ENCODE measurements around the gene ZNF48. TPM values are rescaled to one million over a fixed set of nuclear protein-coding genes. Genes with fewer than 3 reads are reported as not detected.

ZNF48 gene
- total RNA-seq, 1 donor from 2014 or later = 13.4 TPM

DNA sequence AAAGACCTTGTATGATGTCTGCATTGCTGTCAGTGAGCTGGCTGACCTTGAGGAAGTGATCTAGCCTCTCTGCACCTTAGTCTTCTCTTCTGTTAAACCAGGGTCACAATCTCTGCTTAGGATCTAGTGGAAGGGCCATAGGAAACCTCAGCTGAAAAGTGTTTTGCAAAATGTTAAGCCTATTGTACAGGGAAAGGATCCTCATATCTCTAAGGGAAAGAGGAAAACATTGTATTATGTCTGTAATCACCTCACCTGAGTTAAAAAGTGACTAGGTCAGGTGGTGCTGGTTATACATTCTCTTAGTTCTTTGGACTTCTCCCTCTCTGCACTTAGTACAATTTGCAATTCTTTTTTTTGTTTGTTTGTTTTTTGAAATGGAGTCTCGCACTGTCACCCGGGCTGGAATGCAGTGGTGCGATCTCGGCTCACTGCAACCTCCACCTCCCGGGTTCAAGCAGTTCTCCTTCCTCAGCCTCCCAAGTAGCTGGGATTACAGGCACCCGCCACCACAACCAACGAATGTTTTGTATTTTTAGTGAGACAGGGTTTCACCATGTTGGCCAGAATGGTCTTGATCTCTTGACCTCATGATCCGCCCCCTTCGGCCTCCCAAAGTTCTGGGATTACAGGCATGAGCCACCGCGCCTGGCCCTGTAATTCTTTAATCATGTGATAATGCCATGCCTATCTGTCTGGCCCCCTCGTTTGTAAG lies 52.4 kb downstream of the ZNF48 start:
- intact Hi-C loops (cut with micrococcal nuclease) = loop anchor here (5.0 kb wide), 2 partner anchors 40 to 80 kb away; partner anchors contain the start of gene ZNF768
- H3K27ac Mint-ChIP-seq = no peak overlapping the region
- no peak overlapping the region for H3K4me3 Mint-ChIP-seq (ENCODE audit: low read depth)

DNA sequence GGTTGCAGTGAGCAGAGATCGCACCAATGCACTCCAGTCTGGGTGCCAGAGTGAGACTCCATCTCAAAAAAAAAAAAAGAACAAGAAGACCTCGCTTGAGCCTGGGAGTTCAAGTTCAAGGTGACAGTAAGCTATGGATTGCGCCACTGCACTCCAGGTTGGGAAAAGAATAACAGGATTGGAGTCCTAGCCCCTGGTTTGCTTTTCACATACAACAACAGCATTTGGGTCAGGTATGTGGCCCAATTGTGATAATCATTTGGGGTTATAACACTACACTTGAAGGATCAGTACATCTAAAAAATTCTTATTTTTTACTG lies 53.9 kb downstream of the ZNF48 start:
- intact Hi-C loops (cut with micrococcal nuclease) = loop anchor here (5.0 kb wide), 2 partner anchors 38 to 78 kb away; partner anchors contain the start of gene ZNF768
- no peak overlapping the region for H3K4me3 Mint-ChIP-seq (ENCODE audit: low read depth)
- peaks cover 53% of the 10 kb centered on the region for H3K4me1 Mint-ChIP-seq (ENCODE audit: low read depth)

More for the DNA sequence above, 52.4 kb downstream of the ZNF48 start:
- Mint-ChIP-seq H3K9me3 (no peaks in the 10 kb centered on the region), H3K4me1 (ENCODE audit: low read depth) (peaks cover 58% of the 10 kb centered on the region), H3K27me3 (ENCODE audit: low read depth) (no peaks in the 10 kb centered on the region), H3K36me3 (ENCODE audit: low read depth) (peaks cover 28% of the 10 kb centered on the region)
- no peak for DNase-seq (ENCODE audit: low spot score)

More for the DNA sequence above, 53.9 kb downstream of the ZNF48 start:
- H3K27ac Mint-ChIP-seq = no peak overlapping the region
- peaks cover 16% of the 10 kb centered on the region for H3K36me3 Mint-ChIP-seq (ENCODE audit: low read depth)
- H3K27me3 Mint-ChIP-seq (ENCODE audit: low read depth) = no peaks in the 10 kb centered on the region
- no peaks in the 10 kb centered on the region for H3K9me3 Mint-ChIP-seq
- DNase-seq (ENCODE audit: low spot score) = no peak

Other genes with a start within 250 kb of the ZNF48 start
- 843 and 845 TPM in 2 replicates for gene CORO1A, start 211.8 kb upstream of the ZNF48 start, total RNA-seq
- gene BOLA2B, start 201.8 kb upstream of the ZNF48 start, total RNA-seq = 225 and 245 TPM in 2 replicates
- gene SLX1A, start 201.5 kb upstream of the ZNF48 start, total RNA-seq = 58.4 and 65.3 TPM in 2 replicates
- gene SULT1A3, start 196.2 kb upstream of the ZNF48 start, total RNA-seq = 13.6 and 19.1 TPM in 2 replicates
- gene NPIPB13, start 146.9 kb upstream of the ZNF48 start, total RNA-seq = 14.9 and 16.8 TPM in 2 replicates
- gene CD2BP2, start 40.1 kb upstream of the ZNF48 start, total RNA-seq = 80.1 and 84.5 TPM in 2 replicates
- gene TBC1D10B, start 24.9 kb upstream of the ZNF48 start, total RNA-seq = 63.4 and 64.4 TPM in 2 replicates
- 3.4 and 4.3 TPM in 2 replicates for gene MYL11, start 20.6 kb upstream of the ZNF48 start, total RNA-seq
- gene SEPTIN1, start 12.9 kb upstream of the ZNF48 start, total RNA-seq = 169 and 173 TPM in 2 replicates
- gene ZNF771, start 12.2 kb downstream of the ZNF48 start, total RNA-seq = 8.3 and 9.3 TPM in 2 replicates
- gene DCTPP1, start 34.6 kb downstream of the ZNF48 start, total RNA-seq = 127 and 128 TPM in 2 replicates
- gene SEPHS2, start 50.5 kb downstream of the ZNF48 start, total RNA-seq = 82.9 and 84.1 TPM in 2 replicates
- 292 and 293 TPM in 2 replicates for gene ITGAL, start 77.3 kb downstream of the ZNF48 start, total RNA-seq
- 16.9 and 17.1 TPM in 2 replicates for gene ZNF768, start 131.1 kb downstream of the ZNF48 start, total RNA-seq
- 11.8 and 11.9 TPM in 2 replicates for gene ZNF747, start 139.4 kb downstream of the ZNF48 start, total RNA-seq
- 14.5 and 14.6 TPM in 2 replicates for gene ZNF764, start 163.0 kb downstream of the ZNF48 start, total RNA-seq
- gene ZNF688, start 176.3 kb downstream of the ZNF48 start, total RNA-seq = 8.7 and 9.2 TPM in 2 replicates
- 18.9 and 22.2 TPM in 2 replicates for gene ZNF785, start 190.3 kb downstream of the ZNF48 start, total RNA-seq
- gene ZNF689, start 215.0 kb downstream of the ZNF48 start, total RNA-seq = 11.4 and 12.4 TPM in 2 replicates

Data from activated T-helper 2 cell treated with anti-CD3 and anti-CD28 coated beads, Interferon-gamma antibody, Interleukin-2, Interleukin-4, amounts not matched to agents 10 μg/mL and 5 μg/mL and 100 μg/mL, durations not matched to agents 14 hours and 24 hours and 36 hours (primary cell).